Natural killer cell (primary cell): Measurements from ENCODE around the gene RALGDS. TPM values are rescaled to one million over a fixed set of nuclear protein-coding genes. Genes with fewer than 3 reads are reported as not detected.
"Not testable (repeated sequence)": the region's sequence is repeated elsewhere in the genome, so short reads cannot be mapped to it uniquely, and the experiment has no call there.

ENCODE experiments used
- ATAC-seq, 3 donors: fragments of 150-1000 bp in 2 of 3; fragments of 200-7000 bp in 1 of 3; cut with Tn5 transposase; 1 replicate in 1 of 3; 2 replicates in 2 of 3; pipeline ENCODE4 v1.10.0; 2021; ENCODE audit warnings: mild to moderate bottlenecking in 2 of 3, moderate library complexity in 2 of 3
- DNase-seq, 2 donors: peaks; one replicate each; pipeline versions ENCODE4 v3.0.0 to v3.0.0-alpha.2; 2013 to 2021; ENCODE audit warnings: mixed read lengths in 1 of 2
- H3K27ac ChIP-seq: one replicate; pipeline ENCODE4 v1.5.1; 2013; ENCODE audit warnings: mild to moderate bottlenecking, low read length
- H3K27me3 ChIP-seq: one replicate; pipeline ENCODE4 v1.6.1; 2013; ENCODE audit warnings: low read length; ENCODE audit not compliant: control insufficient read depth, insufficient read depth
- H3K36me3 ChIP-seq: one replicate; pipeline ENCODE4 v1.6.1; 2013; ENCODE audit warnings: low read length; ENCODE audit not compliant: control insufficient read depth, insufficient read depth
- H3K4me1 ChIP-seq: one replicate; pipeline ENCODE4 v1.6.1; 2013; ENCODE audit warnings: low read length; ENCODE audit not compliant: control insufficient read depth, insufficient read depth
- H3K4me3 ChIP-seq: one replicate; pipeline ENCODE4 v1.5.1; 2013; ENCODE audit warnings: low read length
- H3K9me3 ChIP-seq: one replicate; pipeline ENCODE4 v1.6.1; 2013; ENCODE audit warnings: low read length; ENCODE audit not compliant: control insufficient read depth, insufficient read depth
- H3K27ac Mint-ChIP-seq, 2 donors: one replicate each; pipeline ENCODE4 v1.8.0; 2022; ENCODE audit warnings: mild to moderate bottlenecking in 2 of 2, mixed read lengths in 2 of 2, moderate library complexity in 1 of 2
- H3K27me3 Mint-ChIP-seq, 2 donors: one replicate each; pipeline ENCODE4 v1.8.0; 2022; ENCODE audit warnings: low read depth in 2 of 2, mixed read lengths in 2 of 2
- H3K36me3 Mint-ChIP-seq: one replicate; pipeline ENCODE4 v1.8.0; 2022; ENCODE audit warnings: mixed read lengths
- H3K4me1 Mint-ChIP-seq, 2 donors: one replicate each; pipeline ENCODE4 v1.8.0; 2022; ENCODE audit warnings: mixed read lengths in 2 of 2
- H3K4me3 Mint-ChIP-seq: one replicate; pipeline ENCODE4 v1.8.0; 2022; ENCODE audit warnings: mild to moderate bottlenecking, moderate library complexity, mixed read lengths
- H3K9me3 Mint-ChIP-seq, 2 donors: one replicate each; pipeline ENCODE4 v1.8.0; 2022; ENCODE audit warnings: mixed read lengths in 2 of 2
- CTCF ChIP-seq: fragments of 200-600 bp; IDR thresholded peaks from one replicate; pipeline ENCODE4 v1.8.0; 2022; ENCODE audit warnings: antibody characterized with exemption
- WGBS: methylation state at CpG from one replicate; pipeline ENCODE4 v1.1.7; 2013; ENCODE audit warnings: missing lambda C conversion rate; ENCODE audit not compliant: insufficient coverage; 5-methylcytosine and 5-hydroxymethylcytosine counted together
- intact Hi-C: fragments of 100-400 bp; cut with micrococcal nuclease; formaldehyde crosslinking; loops from one replicate; pipeline ENCODE4 v1.14.2; 2022
- total RNA-seq, 4 donors: library from RNA; stranded (reverse); fragments of 120-200 nt in 1 of 4; gene quantifications; one replicate each; pipeline versions ENCODE4 v1.2.3 to v1.2.4, GENCODE V29; 2013 to 2022

Gene RALGDS
- total RNA-seq, 3 donors from 2014 or later (not counting 1 experiment from before 2014, with no cell fraction given), result 206 to 250 (median 208) TPM

GRCh38 chr9:133063500-133064231, 57.4 kb downstream of the RALGDS start:
- 88% methylated on average over 14 of the region's 14 CpGs for WGBS
- Histone ChIP-seq H3K4me3 (no peak overlapping the region), H3K9me3 (no peaks in the 10 kb centered on the region), H3K36me3 (no peaks in the 10 kb centered on the region), H3K4me1 (peaks cover 19% of the 10 kb centered on the region), H3K27ac (no peak overlapping the region), H3K27me3 (no peaks in the 10 kb centered on the region)
- H3K4me1 Mint-ChIP-seq, result peaks cover 17 to 26% of the 10 kb centered on the region in 2 donors
- ATAC-seq (no peak), DNase-seq (no peak)
- H3K27me3 Mint-ChIP-seq, result no peaks in the 10 kb centered on the region
- intact Hi-C loops, result no loop called here
- H3K36me3 Mint-ChIP-seq, result no peaks in the 10 kb centered on the region
- no peaks in the 10 kb centered on the region for H3K9me3 Mint-ChIP-seq
- H3K27ac Mint-ChIP-seq, result no peak overlapping the region
- H3K4me3 Mint-ChIP-seq, result no peak overlapping the region
- no peak for TF ChIP-seq CTCF

GRCh38 chr9:133063159-133063499, 57.9 kb downstream of the RALGDS start:
- H3K27me3 ChIP-seq, result no peaks in the 10 kb centered on the region
- ATAC-seq (no peak), DNase-seq (no peak)
- Mint-ChIP-seq H3K27me3 (no peaks in the 10 kb centered on the region), H3K4me1 (peaks cover 22 to 31% of the 10 kb centered on the region in 2 donors), H3K9me3 (no peaks in the 10 kb centered on the region), H3K4me3 (no peak overlapping the region), H3K27ac (no peak overlapping the region), H3K36me3 (no peaks in the 10 kb centered on the region)
- no peak for TF ChIP-seq CTCF
- intact Hi-C loops, result no loop called here
- WGBS, result 70% methylated on average over 8 of the region's 8 CpGs
- no peaks in the 10 kb centered on the region for H3K36me3 ChIP-seq
- H3K27ac ChIP-seq, result no peak overlapping the region
- no peak overlapping the region for H3K4me3 ChIP-seq
- H3K9me3 ChIP-seq, result no peaks in the 10 kb centered on the region
- H3K4me1 ChIP-seq, result peaks cover 24% of the 10 kb centered on the region

- DNase-seq, H3K27me3 Mint-ChIP-seq, H3K27ac ChIP-seq, H3K27ac Mint-ChIP-seq, H3K36me3 ChIP-seq, intact Hi-C loops, H3K4me3 Mint-ChIP-seq, ATAC-seq, H3K36me3 Mint-ChIP-seq, H3K9me3 Mint-ChIP-seq, H3K4me3 ChIP-seq, H3K27me3 ChIP-seq, H3K9me3 ChIP-seq: not testable (repeated sequence)
- peaks cover 24% of the 10 kb centered on the region for H3K4me1 ChIP-seq
- 30% methylated on average over 2 of the region's 8 CpGs for WGBS
- peaks cover 25 to 34% of the 10 kb centered on the region in 2 donors for H3K4me1 Mint-ChIP-seq
Observed at GRCh38 chr9:133062569-133062968, 58.5 kb downstream of the RALGDS start.

GRCh38 chr9:133061764-133062145, 59.3 kb downstream of the RALGDS start, which contains the start of gene CEL:
Gene CEL (plus strand): TSS chr9:133061981. CDS start chr9:133062003, 22 bp downstream.
- H3K4me3 Mint-ChIP-seq, H3K36me3 Mint-ChIP-seq, H3K27me3 Mint-ChIP-seq, H3K27ac ChIP-seq, H3K9me3 ChIP-seq, H3K4me3 ChIP-seq, intact Hi-C loops, H3K27me3 ChIP-seq, H3K36me3 ChIP-seq, DNase-seq, H3K9me3 Mint-ChIP-seq, ATAC-seq: not testable (repeated sequence)
- peaks cover 24% of the 10 kb centered on the region for H3K4me1 ChIP-seq
- Mint-ChIP-seq H3K27ac (peak within 1 kb of the TSS in 1 of 2 donors; percentile 47), H3K4me1 (peaks cover 25 to 34% of the 10 kb centered on the region in 2 donors)
- 63% methylated on average over 2 of the region's 9 CpGs for WGBS

GRCh38 chr9:133061019-133061763, 59.8 kb downstream of the RALGDS start:
- Mint-ChIP-seq H3K27ac (peak overlapping the region in 1 of 2 donors; percentile 47), H3K4me1 (peaks cover 25 to 34% of the 10 kb centered on the region in 2 donors)
- H3K9me3 Mint-ChIP-seq, intact Hi-C loops, H3K27me3 ChIP-seq, H3K4me3 Mint-ChIP-seq, DNase-seq, H3K4me3 ChIP-seq, H3K36me3 Mint-ChIP-seq, H3K27me3 Mint-ChIP-seq, H3K36me3 ChIP-seq, H3K27ac ChIP-seq, H3K9me3 ChIP-seq: not testable (repeated sequence)
- 64% methylated on average over 14 of the region's 14 CpGs for WGBS
- peaks cover 24% of the 10 kb centered on the region for H3K4me1 ChIP-seq
- ATAC-seq, result peak in 1 of 3 donors; percentile 25
